NT2/D1 (cell line): ENCODE results near the gene RDX.

Experiments used
- SUZ12 ChIP-seq: IDR thresholded peaks from 2 replicates; pipeline ENCODE4 v1.6.1; 2011; ENCODE audit not compliant: insufficient read length, insufficient read depth; ENCODE audit errors: extremely low read depth
- YY1 ChIP-seq: IDR thresholded peaks from 2 replicates; pipeline ENCODE4 v1.6.1; 2011; ENCODE audit not compliant: insufficient read length, insufficient read depth
- ZNF274 ChIP-seq: IDR thresholded peaks from 2 replicates; pipeline ENCODE4 v1.6.1; 2011; ENCODE audit warnings: mild to moderate bottlenecking, low read depth, low read length

DNA sequence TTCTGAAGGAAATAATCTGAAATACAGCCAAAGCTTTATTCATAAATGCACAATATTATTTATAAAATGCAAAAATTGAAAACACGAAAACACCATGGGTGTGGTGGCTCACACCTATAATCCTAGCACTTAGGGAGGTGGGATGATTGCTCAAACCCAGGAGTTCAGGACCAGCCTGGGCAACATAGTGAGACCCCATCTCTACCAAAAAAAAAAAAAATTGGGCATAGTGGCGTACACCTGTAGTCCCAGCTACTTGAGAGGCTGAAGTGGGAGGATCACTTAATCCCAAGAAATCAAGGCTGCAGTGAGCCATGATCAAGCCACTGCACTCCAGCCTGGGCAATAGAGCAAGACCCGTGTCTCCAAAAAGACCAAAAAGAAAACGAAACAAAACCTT is 5.2 kb upstream of the RDX start:
- no peak for TF ChIP-seq YY1
- no peak for TF ChIP-seq ZNF274
- no peak for TF ChIP-seq SUZ12
